HL-60 (cell line): ENCODE results near the gene AP3S2.
A peak's percentile ranks its signal among the peaks of the same experiment; 100 is the strongest.
"Not testable (repeated sequence)": the region's sequence is repeated elsewhere in the genome, so short reads cannot be mapped to it uniquely, and the experiment has no call there.

Experiments
- DNase-seq, 2 experiments: peaks; one replicate each; pipeline ENCODE4 v3.0.0-alpha.2; 2010 to 2020; ENCODE audit warnings: low read depth in 1 of 2, low spot score in 1 of 2
- H3K27ac ChIP-seq: fragments of 250-450 bp; sonication (Bioruptor Pico); replicated peaks from 2 replicates; pipeline ENCODE4 v1.5.1; 2020; ENCODE audit warnings: mild to moderate bottlenecking, moderate library complexity
- H3K27me3 ChIP-seq: fragments of 250-450 bp; sonication (Bioruptor Pico); 2 replicates; pipeline ENCODE4 v1.5.1; 2021; ENCODE audit warnings: mild to moderate bottlenecking, moderate library complexity; ENCODE audit not compliant: insufficient read depth, poor library complexity, severe bottlenecking
- H3K4me3 ChIP-seq: replicated peaks from 2 replicates; pipeline ENCODE4 v1.5.1; 2011; ENCODE audit warnings: mild to moderate bottlenecking, control low read depth, low read length; ENCODE audit not compliant: insufficient read depth
- CTCF ChIP-seq: IDR thresholded peaks from one replicate; pipeline ENCODE4 v1.5.1; 2011; ENCODE audit warnings: low read length, control low read depth, inconsistent platforms; ENCODE audit not compliant: insufficient read depth
- GABPA ChIP-seq: IDR thresholded peaks from 2 replicates; pipeline ENCODE4 v1.6.1; 2012; ENCODE audit warnings: low read depth
- POLR2AphosphoS5 ChIP-seq: IDR thresholded peaks from 2 replicates; pipeline ENCODE4 v1.6.1; 2012; ENCODE audit warnings: low read depth
- REST ChIP-seq: IDR thresholded peaks from 2 replicates; pipeline ENCODE4 v1.6.1; 2012; ENCODE audit warnings: low read depth; ENCODE audit not compliant: insufficient replicate concordance
- SPI1 ChIP-seq: IDR thresholded peaks from 2 replicates; pipeline ENCODE4 v1.6.1; 2012; ENCODE audit warnings: low read depth, mild to moderate bottlenecking, borderline replicate concordance

Gene AP3S2

DNA sequence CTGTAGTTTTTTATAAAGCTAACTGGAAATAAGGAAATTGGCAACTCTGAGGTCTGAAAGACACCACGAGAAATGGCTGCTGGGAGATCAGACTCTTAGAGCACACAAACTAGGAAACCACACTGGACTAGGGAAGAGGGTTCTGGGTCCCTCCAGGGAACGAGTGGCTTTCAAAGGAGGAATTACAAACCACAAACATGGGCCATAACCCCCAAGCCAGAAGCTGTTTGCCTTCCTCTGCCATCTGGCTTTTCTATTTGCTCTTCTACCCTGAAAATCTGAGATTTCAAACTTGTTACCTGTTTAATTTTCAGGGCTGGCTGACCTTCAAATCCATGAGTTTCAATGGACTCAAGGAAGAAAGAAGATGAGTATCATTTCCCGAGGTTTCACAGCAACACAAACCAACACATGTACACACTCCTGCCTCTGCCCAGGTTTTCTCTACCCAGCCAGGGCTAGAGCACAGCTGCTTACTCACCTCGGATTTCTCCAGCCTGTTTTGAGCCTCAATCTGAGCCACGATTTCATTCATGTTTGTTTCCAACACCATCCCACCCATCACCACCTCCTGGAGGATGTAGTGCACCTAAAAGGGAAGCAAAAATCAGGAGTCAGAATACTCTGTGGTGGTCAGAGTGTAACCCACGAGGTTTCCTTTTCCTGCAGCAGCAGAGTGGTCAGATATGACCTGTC lies 56.5 kb downstream of the AP3S2 start:
- peak in 1 of 2 experiments; percentile 72 for DNase-seq
- TF ChIP-seq POLR2AphosphoS5 = peak; percentile 56
- TF ChIP-seq REST = no peak
- peak; percentile 33; the same call in 1 of the 2 replicates for TF ChIP-seq SPI1
- TF ChIP-seq GABPA = no peak
- Histone ChIP-seq H3K27me3 (no peaks in the 10 kb centered on the region), H3K27ac (peak overlapping the region; percentile 51), H3K4me3 (no peak overlapping the region)

GRCh38 chr15:89836267-89837133 lies 57.3 kb downstream of the AP3S2 start:
- no peaks in the 10 kb centered on the region for H3K27me3 ChIP-seq
- TF ChIP-seq GABPA = no peak
- TF ChIP-seq REST = no peak
- no peak for TF ChIP-seq POLR2AphosphoS5
- no peak for TF ChIP-seq SPI1
- no peak for TF ChIP-seq CTCF
- H3K27ac ChIP-seq = peak overlapping the region; percentile 51
- no peak overlapping the region for H3K4me3 ChIP-seq
- no peak for DNase-seq

DNA sequence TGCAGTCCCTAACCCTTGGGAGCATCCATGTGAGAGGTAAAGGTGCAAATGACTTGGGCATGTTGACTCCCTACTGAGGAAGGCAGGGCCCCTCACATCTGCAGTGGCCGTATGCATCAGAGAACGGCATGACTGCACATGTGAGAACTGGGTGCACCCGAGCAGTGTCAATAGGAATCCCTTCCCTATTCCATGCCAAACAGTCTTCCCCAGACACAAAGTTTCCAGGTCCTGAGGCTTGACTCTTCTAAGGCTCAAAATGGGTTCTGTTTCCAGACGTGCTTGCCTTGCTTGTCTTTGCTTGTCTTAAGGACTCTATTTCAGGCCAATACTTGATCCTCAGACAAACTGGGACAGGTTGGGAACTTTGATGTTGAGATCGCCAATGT lies 58.6 kb downstream of the AP3S2 start:
- TF ChIP-seq POLR2AphosphoS5 (no peak), CTCF (no peak), REST (no peak), SPI1 (no peak), GABPA (no peak)
- no peak overlapping the region for H3K27ac ChIP-seq
- H3K27me3 ChIP-seq = no peaks in the 10 kb centered on the region
- DNase-seq = no peak
- no peak overlapping the region for H3K4me3 ChIP-seq

GRCh38 chr15:89834465-89835175 lies 59.2 kb downstream of the AP3S2 start:
- not testable (repeated sequence) for H3K4me3 ChIP-seq, H3K27me3 ChIP-seq, DNase-seq, H3K27ac ChIP-seq
